ENCODE data around the gene ELMO1.
A peak's percentile ranks its signal among the peaks of the same experiment; 100 is the strongest.

Gene ELMO1

GRCh38 chr7:37438906-37439652 lies 9.6 kb downstream of the ELMO1 start:
- no peaks in the 10 kb centered on the region for H3K27me3 ChIP-seq (ENCODE audit: insufficient read depth, low read depth, severe bottlenecking)
- DNase-seq: no peak
- no peak overlapping the region for H3K27ac ChIP-seq
- no peaks in the 10 kb centered on the region for H3K36me3 ChIP-seq
- H3K4me3 ChIP-seq (ENCODE audit: low read depth, low read length): no peak overlapping the region
- no peak for TF ChIP-seq CTCF (IDR thresholded peaks at IDR 0.05; ENCODE audit: low read depth, low read length)
- no peaks in the 10 kb centered on the region for H3K9me3 ChIP-seq (ENCODE audit: severe bottlenecking)

- TF ChIP-seq CTCF (IDR thresholded peaks at IDR 0.05; ENCODE audit: low read depth, low read length): no peak
- Histone ChIP-seq H3K36me3 (no peaks in the 10 kb centered on the region), H3K27ac (no peak overlapping the region), H3K4me3 (ENCODE audit: low read depth, low read length) (no peak overlapping the region), H3K27me3 (ENCODE audit: insufficient read depth, low read depth, severe bottlenecking) (no peaks in the 10 kb centered on the region), H3K9me3 (ENCODE audit: severe bottlenecking) (no peaks in the 10 kb centered on the region)
- no peak for DNase-seq
Observed at GRCh38 chr7:37435156-37435855, 13.4 kb downstream of the ELMO1 start.

GRCh38 chr7:37434529-37434928 lies 14.1 kb downstream of the ELMO1 start:
- no peak for TF ChIP-seq CTCF (IDR thresholded peaks at IDR 0.05; ENCODE audit: low read depth, low read length)
- no peak for DNase-seq

GRCh38 chr7:37433166-37433565 lies 15.5 kb downstream of the ELMO1 start:
- Histone ChIP-seq H3K4me3 (ENCODE audit: low read depth, low read length) (no peak overlapping the region), H3K36me3 (no peaks in the 10 kb centered on the region), H3K27me3 (ENCODE audit: insufficient read depth, low read depth, severe bottlenecking) (no peaks in the 10 kb centered on the region), H3K9me3 (ENCODE audit: severe bottlenecking) (no peaks in the 10 kb centered on the region), H3K27ac (no peak overlapping the region)
- peak; percentile 50; the same call in 1 of the 2 replicates for TF ChIP-seq CTCF (IDR thresholded peaks at IDR 0.05; ENCODE audit: low read depth, low read length)
- DNase-seq: peak; percentile 33

More at GRCh38 chr7:37434529-37434928, 14.1 kb downstream of the ELMO1 start:
- H3K4me3 ChIP-seq (ENCODE audit: low read depth, low read length): no peak overlapping the region
- H3K9me3 ChIP-seq (ENCODE audit: severe bottlenecking): no peaks in the 10 kb centered on the region
- H3K27ac ChIP-seq: no peak overlapping the region
- no peaks in the 10 kb centered on the region for H3K36me3 ChIP-seq
- H3K27me3 ChIP-seq (ENCODE audit: insufficient read depth, low read depth, severe bottlenecking): no peaks in the 10 kb centered on the region

GRCh38 chr7:37432281-37432920 lies 16.3 kb downstream of the ELMO1 start:
- no peak for TF ChIP-seq CTCF (IDR thresholded peaks at IDR 0.05; ENCODE audit: low read depth, low read length)
- no peaks in the 10 kb centered on the region for H3K27me3 ChIP-seq (ENCODE audit: insufficient read depth, low read depth, severe bottlenecking)
- no peak overlapping the region for H3K4me3 ChIP-seq (ENCODE audit: low read depth, low read length)
- no peak overlapping the region for H3K27ac ChIP-seq
- H3K36me3 ChIP-seq: no peaks in the 10 kb centered on the region
- DNase-seq: no peak
- no peaks in the 10 kb centered on the region for H3K9me3 ChIP-seq (ENCODE audit: severe bottlenecking)

All from WERI-Rb-1 (cell line).